ENCODE results near the gene SLAIN2.
"Not testable (repeated sequence)": the region's sequence is repeated elsewhere in the genome, so short reads cannot be mapped to it uniquely, and the experiment has no call there.

The SLAIN2 gene

DNA sequence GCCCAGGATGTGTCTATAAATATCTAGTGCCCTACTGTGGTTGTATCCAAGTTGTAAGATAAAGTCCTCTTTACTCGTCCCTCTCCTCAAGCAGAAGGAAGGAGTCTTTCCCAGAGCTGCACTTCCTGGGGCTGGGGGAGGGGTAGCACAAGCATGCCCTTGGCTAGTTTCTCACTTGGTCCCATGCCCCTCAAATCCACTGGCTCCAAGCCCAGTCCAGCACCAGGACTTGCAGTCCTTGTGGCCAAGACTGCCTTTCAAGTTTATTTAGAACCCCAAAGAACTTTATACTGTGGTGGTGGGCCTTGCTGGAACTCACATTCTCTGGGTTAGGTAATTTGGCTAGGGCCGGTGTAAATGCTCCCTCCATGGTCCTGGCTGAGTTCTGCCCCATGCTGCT, 98.7 kb downstream of the SLAIN2 start:
- DNase-seq (ENCODE audit: low read depth, low spot score), result no peak

- not testable (repeated sequence) for DNase-seq (ENCODE audit: low read depth, low spot score)
These were observed 99.6 kb downstream of the SLAIN2 start for GRCh38 chr4:48440914-48441313.

DNA sequence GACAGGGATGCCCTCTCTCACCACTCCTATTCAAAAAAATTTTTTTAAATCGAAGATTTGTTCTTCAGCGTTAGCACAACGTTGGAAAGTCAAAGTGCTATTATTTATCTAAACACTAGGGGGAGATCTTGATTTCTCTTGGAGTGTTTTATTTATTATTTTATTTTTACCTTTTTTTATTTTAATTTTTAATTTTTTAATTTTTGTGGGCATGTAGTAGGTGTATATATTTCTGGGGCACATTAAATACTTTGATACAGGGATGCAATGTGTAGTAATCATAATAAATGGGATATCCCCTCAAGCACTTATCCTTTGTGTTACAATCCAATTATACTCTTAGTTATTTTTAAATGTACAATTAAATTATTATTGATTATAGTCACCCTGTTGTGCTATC, 104.4 kb downstream of the SLAIN2 start:
- DNase-seq (ENCODE audit: low read depth, low spot score), result no peak

- DNase-seq (ENCODE audit: low read depth, low spot score), result no peak
These were observed 105.3 kb downstream of the SLAIN2 start for GRCh38 chr4:48446642-48447041.

GRCh38 chr4:48449151-48449550, 107.8 kb downstream of the SLAIN2 start:
- no peak for DNase-seq (ENCODE audit: low read depth, low spot score)

DNA sequence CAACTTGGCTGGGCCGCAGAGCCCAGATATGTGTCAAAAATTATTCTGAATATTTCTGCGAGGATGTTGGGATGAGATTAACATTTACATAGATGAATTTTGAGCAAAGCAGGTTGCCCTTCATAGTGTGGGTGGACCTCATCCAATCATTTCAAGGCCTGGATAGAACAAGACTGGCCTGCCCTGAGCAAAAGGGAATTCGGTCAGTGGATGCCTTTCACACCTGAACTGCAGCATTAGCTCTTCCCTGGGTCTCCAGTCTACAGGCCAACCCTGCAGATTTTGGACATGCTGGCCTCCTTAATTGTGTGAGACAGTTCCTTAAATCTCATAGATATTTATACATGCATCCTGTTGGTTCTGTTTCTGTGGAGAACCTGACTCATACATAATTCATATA, 109.4 kb downstream of the SLAIN2 start:
- no peak for DNase-seq (ENCODE audit: low read depth, low spot score)

DNA sequence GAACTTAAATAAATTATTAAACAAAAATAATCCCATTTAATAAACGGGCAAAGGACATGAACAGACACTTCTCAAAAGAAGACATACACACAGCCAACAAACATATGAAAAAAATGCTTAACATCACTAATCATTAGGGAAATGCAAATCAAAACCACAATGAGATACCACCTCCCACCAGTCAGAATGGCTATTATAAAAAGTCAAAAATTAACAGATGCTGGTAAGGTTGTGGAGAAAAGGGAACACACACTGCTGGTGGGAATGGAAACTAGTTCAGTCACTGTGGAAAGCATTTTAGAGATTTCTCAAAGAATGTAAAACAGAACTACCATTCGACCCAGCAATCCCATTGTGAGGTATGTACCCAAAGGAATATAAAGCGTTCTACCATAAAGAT, 110.3 kb downstream of the SLAIN2 start:
- DNase-seq (ENCODE audit: low read depth, low spot score), result not testable (repeated sequence)

DNA sequence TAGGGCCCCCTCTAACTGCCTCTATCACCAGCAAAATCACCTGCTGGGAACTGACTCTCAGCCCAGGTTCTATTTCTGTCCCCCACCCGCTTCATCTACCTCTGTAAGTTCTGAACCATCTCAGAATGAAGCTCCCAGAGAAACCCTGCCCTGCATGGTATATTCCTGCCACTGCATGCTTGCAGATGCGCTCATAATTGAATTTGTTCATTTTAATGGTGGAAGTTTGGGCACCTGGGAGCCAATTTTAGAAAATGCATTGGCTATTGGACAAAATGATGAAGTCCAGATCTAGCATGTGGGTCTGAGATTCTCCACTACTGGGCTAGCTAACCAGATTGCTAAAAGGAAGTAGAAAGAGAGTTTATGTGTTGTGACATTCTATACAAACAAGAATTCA, 113.3 kb downstream of the SLAIN2 start:
- no peak for DNase-seq (ENCODE audit: low read depth, low spot score)

- no peak for DNase-seq (ENCODE audit: low read depth, low spot score)
These were observed 119.7 kb downstream of the SLAIN2 start for GRCh38 chr4:48461000-48461399.

DNA sequence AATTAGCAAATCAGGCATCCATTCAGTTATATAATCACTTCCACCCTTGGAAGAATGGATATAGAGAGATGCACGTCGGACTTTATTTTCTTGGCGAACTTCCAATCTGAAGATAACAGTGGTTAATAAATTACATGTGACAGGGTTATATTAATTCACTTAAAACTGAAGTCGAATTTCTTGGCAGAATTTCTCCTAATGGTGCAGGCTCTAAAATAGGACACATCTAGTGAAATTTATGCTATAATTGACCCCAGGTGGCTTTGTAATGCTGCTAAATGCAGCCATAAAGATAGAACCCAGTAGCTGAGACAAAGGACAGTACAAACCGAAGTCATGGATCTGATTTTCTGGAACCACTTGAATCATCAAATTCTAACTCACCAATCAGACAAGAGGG, 121.0 kb downstream of the SLAIN2 start:
- DNase-seq (ENCODE audit: low read depth, low spot score), result no peak

DNA sequence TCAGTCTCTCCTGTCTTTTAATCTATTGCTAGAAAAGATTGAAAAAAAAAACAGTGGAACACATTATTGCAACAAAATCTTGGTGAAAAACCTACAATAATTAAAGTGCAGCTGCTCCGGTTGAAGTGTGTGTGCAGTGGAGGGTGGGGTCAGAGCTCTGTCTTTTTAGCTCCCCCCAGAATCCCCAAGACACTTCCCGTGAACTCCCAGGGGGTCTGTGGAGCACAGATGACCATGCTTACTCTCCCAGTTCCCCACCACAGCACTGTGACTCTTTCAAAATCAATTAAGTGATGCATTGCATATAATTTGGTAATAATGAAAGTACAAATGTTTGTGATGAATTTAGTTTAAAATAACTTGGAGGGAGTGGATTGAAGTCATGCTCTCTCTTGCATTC, 126.1 kb downstream of the SLAIN2 start:
- no peak for DNase-seq (ENCODE audit: low read depth, low spot score)

DNA sequence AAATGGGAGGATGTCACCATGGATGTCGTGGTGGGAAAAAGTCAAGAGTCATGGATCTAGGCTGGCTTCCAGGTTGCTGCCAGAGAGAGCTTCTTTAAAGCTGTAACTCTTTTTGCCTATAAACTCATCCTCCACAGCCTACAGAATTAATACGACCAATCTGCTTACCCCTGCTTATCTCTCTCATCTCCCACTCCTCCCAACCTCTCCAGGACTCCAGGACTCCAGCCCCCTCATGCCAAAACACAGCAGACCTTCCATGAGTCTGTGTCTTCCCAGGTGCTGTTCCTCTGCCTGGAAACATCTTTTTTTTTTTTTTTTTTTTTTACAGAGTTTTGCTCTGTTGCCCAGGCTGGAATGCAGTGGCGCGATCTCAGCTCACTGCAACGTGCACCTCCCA, 126.6 kb downstream of the SLAIN2 start:
- DNase-seq (ENCODE audit: low read depth, low spot score), result no peak

DNA sequence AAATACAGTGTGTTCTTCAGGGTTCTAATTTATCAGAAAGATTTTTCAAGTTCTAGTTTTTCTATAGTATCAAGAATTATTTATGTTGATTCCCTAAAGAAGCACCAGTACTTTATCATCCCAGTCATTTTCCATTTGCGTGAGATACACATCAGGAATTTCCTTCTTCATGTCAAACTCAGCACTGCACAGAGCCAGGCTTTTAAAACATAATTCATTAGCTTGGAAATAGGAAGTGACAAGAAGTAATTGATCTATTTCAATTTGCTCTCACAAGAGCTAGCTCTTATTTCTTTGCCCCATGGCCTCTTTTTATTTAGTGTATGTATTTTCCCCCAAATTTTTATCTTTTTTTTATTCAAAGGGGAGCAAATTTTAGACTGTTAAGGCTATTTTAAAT, 128.8 kb downstream of the SLAIN2 start:
- no peak for DNase-seq (ENCODE audit: low read depth, low spot score)

DNA sequence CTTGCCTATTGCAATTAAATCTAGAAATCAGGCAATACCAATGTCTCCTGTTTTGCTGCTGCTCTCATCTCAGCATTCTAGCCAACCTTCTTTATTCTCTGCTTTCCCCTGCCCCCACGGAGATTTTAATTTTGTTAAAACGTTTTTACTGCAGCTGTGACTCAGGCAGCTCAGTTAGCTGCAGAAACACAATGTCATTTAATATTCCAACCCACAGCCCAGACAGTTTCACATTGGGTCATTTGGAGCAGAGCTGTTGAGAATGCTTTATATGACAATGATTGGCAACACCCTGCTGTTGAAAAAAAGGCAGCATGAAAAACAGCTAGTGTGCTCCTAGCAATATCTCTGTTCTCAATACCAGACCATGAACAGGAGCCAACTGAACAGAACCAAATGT, 129.2 kb downstream of the SLAIN2 start:
- DNase-seq (ENCODE audit: low read depth, low spot score), result no peak

DNA sequence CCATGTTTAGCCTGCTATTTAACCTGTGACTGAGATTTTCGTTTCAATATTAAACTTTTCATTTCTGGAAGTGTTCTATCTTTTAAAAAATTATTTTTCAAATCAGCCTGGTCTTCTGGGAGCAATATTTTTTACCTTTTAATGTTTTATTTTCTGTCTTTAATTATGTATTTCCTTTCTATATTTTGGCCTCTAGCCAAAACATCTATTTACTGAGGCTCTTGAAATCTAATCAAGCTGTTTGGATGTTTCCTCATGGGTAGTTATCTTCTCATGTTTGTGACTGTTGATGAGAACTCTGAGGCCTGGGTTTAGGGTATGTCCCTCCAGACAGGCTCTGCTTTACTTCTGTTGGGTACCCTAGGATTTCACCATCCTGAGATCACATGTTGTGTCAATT, 131.5 kb downstream of the SLAIN2 start:
- DNase-seq (ENCODE audit: low read depth, low spot score), result no peak

GRCh38 chr4:48475770-48476169, 134.4 kb downstream of the SLAIN2 start:
- DNase-seq (ENCODE audit: low read depth, low spot score), result no peak

Measured in brain pericyte (primary cell).